Activated CD8-positive, alpha-beta memory T cell treated with anti-CD3 and anti-CD28 coated beads for 36 hours (primary cell): ENCODE measurements around the gene FOXE3. TPM values are rescaled to one million over a fixed set of nuclear protein-coding genes. Genes with fewer than 3 reads are reported as not detected.
"Not testable (repeated sequence)": the region's sequence is repeated elsewhere in the genome, so short reads cannot be mapped to it uniquely, and the experiment has no call there.

Source experiments
- CTCF ChIA-PET: fragments of 350-600 bp; sonication (Branson Sonifier 250); formaldehyde crosslinking; loops from one replicate; lab custom pipeline; 2021; ENCODE audit warnings: antibody characterized with exemption; lab: Charles Lee
- POLR2A ChIA-PET: fragments of 350-600 bp; sonication (Branson Sonifier 250); formaldehyde crosslinking; loops from one replicate; lab custom pipeline; 2021; ENCODE audit warnings: antibody characterized with exemption; lab: Charles Lee
- total RNA-seq, 2 experiments: library from RNA; stranded (reverse); gene quantifications; one replicate each; pipeline ENCODE4 v1.2.3, GENCODE V29; 2021

FOXE3 gene
- total RNA-seq, 2 experiments from 2014 or later: not detected

DNA sequence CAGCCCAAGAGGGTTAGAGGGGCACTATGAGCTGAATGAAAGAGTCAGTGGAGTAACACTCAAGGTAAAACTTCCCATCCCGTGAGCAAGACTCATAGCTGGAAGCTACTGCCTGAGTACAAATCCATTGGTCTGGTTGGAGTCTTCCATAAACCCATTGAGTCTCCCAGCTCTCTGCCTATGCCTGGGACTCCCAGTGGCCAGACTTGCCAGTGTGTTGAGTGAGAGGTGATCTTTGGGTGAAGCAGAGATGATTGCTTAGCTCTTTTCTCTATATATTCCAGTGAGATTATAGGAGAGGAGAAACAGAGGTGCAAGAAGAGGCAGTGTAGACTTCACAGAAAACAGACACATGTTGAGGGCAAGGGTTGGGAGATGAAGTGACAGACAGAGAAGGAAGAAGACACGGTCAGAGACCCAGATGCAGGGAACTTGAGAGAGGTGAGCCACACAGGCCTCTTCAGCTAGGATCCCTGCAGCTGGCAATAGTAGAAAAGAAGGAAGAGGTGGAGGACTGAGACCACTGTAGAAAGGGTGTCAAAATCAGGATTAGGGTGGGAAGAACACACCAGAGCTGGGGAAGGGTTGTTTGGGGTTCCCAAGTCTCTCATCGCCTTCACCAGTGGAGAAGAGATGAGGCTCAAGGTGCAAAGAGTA is 25.5 kb downstream of the FOXE3 start:
- POLR2A ChIA-PET: no interaction called here
- CTCF ChIA-PET: interaction anchor here (1.0 to 2.1 kb wide), 5 partner anchors 9 to 285 kb away, joined by 3 to 9 read pairs (median 3); no protein-coding TSS in a partner anchor

DNA sequence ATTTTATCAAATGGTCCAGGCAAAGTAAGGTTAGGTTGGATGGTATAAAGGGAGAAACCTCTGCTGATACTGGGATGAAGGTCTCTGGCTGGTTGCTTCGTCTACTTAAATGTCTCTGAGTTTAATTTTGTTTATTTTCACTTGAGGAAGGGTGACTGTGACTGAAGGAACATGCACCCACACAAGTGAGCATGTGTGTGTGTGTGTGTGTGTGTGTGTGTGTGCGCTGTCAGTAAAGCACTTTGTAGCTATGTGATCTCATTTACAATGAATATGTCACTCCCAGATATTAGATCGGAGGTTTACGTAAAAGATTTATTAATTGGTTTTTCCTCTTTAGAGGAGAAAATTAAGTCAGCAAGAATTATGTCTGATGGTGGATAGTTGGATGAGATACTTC is 26.1 kb downstream of the FOXE3 start:
- ChIA-PET CTCF (interaction anchor here (2.1 kb wide), 1 partner anchor 268 kb away, joined by 9 read pairs; no protein-coding TSS in a partner anchor), POLR2A (no interaction called here)

DNA sequence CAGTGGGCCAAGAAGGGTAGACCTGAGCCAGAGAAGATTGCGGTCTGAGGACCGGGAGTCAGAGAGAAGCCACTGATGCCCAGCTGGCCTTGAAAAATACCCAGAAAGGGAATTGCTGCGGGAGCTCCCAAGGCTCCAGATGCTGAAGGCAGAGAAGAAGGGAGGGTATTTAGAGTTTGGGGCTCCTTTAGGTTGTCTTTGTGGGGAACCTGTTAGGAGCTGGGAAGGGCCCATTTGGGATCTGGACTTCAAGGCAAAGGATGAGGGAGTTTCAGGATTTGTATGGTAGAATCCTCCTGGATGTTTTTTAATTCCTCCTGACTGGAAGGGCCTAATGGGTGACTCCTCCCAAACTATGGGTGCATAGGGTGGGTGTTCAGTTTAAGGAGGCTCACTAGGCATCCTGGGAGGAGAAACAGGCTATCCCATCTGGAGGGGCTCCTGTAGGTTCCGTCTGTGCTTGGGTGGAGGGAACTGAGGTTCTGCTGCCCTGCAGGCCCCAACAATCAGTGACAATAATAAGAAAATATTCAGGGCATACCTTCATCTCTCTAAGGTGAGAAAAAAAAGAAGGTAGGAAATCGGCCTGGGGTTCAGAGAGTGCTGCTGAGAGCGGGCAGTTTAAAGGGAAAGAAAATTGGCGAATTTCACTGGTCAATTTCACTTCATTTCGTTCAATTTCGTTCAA is 26.9 kb downstream of the FOXE3 start:
- CTCF ChIA-PET: no interaction called here

DNA sequence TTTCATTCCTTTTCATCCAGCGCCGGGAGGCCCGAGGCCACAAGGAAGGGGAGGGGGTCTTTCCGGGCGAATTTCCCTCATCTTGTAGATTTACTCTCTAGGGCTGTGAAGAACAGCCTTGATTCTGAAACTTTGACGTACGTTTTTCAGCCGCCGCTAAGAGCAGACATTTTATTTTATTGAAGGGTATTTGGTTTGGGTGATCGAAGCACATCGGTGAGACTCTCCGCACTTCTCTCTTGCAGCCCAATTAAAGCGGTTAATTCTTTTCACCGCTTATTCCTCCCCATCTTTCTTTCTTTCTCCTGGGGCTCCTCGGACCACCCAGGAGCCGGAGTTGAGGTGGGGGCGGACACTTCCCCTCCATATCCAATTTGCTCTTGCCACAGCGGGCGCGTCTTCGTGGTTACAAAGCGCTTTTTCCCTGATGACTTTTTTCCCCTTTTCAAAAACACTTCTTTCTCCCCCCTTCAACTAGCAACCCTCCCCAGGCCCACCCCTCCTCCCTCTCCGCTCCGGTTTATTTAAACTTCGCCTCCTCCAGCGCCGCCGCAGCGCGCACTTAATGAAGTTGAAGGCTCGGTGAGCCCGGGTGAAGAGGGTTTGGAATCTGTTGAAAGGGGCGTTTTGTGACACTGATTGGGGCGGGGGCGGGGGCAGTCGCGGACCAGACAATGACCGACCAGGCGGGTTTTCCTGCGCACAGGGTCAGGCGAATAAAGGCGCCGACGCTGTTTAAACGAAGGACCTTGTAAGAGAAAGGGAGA is 27.6 kb downstream of the FOXE3 start:
- ChIA-PET CTCF (no interaction called here), POLR2A (no interaction called here)

More for the DNA sequence above, 26.9 kb downstream of the FOXE3 start:
- POLR2A ChIA-PET: no interaction called here

DNA sequence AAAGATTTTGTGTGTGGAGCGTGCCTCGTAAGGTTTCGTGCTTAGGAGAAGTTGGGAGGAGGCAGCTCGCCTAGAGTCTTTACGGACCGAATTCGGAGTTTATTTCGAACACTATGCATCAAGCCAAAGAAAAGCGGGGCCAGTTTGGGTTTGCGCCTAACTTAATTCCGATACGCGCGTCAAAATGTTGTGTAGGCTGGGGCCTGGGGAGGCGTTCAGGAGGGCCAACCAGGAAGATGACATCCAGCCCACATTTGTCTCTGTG is 28.1 kb downstream of the FOXE3 start:
- ChIA-PET POLR2A (no interaction called here), CTCF (no interaction called here)

DNA sequence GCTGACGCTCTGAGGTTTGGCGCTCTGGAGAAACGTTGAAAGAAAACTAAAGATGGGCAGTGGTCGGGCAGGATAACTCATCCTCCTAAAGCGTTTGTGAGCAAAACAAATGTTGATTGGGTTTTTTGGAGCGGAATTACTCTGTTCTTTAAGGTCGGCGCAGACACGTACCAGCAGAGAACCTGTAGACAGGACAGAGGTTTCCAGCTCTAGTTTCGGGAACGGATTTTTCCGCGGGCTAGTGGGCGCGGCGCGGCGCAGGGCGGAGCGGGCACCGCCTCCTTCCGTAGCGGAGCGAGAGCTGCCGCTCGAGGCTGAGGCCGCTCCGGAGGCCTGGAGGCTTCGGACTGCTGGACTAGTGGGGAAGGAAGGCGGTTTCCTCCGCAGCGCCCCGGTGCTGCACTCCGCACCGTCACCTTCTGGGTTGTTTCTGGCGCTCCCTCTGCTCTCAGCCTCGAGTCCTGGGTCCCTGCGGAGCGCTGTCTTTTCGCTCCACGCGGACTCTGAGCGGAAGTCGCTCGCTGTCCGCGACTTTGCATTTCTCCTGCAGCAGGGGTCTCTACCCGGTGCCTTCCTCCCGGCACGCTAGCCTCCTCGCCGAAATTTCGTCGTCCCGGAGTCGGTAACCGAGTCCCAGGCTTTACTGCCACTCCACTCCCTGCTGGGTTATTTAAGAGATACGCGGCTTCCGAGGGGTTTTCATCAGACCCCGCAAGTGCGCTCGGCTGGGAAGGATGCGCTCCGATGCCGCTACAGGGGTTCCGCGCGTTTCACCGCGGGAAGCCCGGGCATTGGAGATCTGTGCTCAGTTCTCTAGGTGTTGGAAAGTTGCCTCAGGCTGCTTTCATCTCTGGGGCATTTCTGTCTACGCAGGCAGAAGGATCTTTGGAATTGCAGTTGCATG is 28.7 kb downstream of the FOXE3 start:
- ChIA-PET CTCF (interaction anchor here (0.7 kb wide), 1 partner anchor 13 kb away, joined by 3 read pairs; no protein-coding TSS in a partner anchor), POLR2A (no interaction called here)

DNA sequence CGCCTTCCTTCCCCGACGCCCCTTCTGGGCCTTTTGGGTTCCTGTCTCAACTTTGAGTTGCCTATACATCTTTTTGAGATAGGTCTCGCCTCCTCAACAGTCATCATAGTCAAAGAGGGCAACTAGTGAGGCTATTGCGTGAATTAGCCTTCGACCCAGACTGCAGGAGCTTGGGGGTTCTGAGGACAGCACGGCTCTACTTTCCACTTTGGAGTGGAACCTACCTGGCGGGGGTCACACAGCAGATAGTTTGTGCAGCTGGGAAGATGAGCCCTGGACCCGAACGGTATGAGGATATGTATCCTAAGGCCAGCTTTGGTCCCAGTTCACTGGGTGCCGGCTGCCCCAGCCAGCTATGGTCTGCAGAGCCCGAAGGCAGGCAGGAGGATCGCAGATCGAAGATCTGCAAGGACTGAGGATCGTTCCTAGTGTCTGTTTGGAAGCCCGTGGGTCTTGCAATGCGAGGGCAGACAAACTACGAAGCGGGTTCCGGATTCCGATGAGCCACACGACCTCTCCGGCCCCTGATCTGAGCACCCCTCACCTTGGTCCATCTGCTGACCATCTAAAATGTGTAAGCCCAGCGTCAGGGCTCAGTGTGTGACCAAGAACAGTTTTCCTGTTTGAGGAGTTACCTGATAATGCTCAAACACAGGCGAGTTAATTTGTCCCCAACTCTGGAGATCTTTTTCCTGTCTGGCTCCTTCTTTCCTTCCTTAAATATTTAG is 29.9 kb downstream of the FOXE3 start:
- ChIA-PET POLR2A (no interaction called here), CTCF (no interaction called here)

DNA sequence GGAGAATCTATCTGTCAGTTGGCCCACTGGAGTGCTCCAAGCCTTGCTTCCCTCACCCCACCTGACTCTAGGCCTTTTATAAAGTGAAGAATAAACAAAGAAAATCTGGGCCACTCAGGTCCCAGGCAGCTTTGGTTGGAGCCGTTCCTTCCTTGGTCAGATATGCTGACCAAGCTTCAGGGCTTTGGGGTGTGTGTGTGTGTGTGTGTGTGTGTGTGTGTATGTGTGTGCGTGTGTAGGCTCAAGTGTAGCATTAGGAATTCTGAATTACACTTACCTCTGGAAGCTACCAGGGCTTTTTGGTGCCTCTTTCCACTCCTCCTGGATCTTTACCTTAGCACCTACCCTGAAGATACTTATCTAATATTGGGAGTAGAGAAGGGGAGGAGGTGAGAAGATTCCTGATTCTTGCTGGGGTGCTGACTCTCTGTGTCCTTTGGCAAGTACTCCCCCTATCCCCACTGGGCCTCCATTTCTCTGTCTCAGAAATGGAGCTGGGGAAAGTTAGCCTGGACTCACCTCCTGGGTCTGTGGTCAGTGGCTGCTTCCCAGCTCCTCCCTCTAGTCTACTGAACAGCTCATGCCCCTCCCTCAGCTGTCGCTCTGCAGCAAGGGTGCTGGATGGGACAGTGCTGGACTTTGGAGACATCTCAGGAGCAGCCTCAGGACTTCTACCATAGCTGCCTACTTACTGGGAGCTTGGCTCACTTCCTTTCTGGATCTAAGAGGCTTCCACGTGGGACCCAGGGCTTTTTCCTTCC is 32.6 kb downstream of the FOXE3 start:
- ChIA-PET CTCF (interaction anchor here (0.8 to 2.3 kb wide), 2 partner anchors 9 to 11 kb away, joined by 3 to 9 read pairs; partner anchors contain the start of gene FOXD2), POLR2A (no interaction called here)

DNA sequence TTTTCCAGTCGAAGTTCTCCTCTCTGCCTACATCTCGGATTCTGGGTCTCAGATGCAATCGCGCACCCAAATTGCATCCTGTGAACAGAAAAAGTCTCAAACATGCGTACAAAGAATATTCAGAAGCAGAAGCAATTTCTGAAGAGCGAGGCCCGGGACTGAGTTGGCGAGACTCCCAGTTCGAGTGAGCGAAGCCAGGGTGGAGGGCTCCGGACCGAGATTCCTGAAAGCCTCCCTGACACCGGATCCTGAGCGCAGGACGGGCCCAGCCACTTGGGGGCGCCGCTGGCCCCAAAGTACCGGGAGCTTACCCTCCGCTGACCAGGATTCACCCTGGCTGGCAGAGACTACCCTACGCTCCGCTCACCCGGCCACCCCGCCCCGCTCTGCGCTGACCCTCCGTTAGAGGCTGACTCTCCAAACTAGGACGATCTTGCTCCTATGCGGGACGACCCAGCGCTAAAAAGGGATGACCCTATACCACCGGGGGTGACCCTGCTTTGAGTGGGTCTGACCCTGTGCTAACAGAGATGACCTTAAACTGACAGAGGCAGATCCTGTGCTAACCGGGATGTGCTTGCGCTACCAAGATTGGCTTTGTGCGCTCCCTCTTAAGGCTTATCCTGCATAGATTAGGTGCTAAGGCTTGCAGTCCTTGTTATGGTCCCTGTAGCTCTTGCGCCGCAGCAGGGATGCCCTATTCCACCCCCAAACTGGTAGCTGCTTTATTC is 33.9 kb downstream of the FOXE3 start:
- CTCF ChIA-PET: interaction anchor here (0.8 to 2.3 kb wide), 2 partner anchors 10 to 13 kb away, joined by 3 to 9 read pairs; partner anchors contain the start of gene FOXD2
- POLR2A ChIA-PET: no interaction called here

DNA sequence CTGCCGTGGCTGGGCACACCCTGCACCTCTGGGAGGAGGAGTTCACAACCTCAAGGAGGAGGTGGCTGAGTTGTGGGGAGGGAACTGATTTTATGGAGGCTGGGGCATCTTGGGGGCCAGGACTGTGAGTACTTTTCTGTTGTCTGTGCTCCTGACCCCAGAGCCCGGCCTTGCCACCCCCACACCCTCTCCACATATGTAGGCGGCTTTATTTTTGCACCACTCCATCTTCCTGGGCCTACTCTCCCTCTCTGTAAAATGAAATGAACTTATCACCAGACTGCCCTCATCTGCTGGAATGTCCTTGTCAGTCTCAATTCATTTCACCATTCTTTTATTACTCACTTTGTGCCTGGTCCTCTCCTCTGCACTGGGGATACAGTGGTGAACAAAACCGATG is 34.5 kb downstream of the FOXE3 start:
- POLR2A ChIA-PET: no interaction called here
- CTCF ChIA-PET: interaction anchor here (0.5 kb wide), 1 partner anchor 15 kb away, joined by 4 read pairs; no protein-coding TSS in a partner anchor

DNA sequence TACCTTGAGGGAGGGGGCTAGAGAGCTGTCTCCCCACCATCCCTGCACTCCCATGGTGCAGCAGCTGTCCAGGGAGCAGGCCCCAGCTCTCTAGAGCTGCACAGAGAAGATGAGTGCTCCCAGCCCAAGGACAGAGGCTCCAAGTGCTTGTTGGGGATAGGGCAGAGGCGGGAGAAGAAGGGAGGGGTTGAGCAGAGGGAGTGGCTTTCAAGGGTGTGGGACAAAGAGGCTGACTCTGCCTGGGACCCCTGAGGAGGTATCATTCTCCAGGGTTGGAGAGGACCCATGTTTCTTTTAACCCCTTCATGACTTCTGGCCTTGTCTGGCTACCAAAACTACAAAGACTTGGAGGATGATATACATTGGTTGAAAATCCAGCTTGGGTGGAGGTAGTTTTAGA is 36.3 kb downstream of the FOXE3 start:
- ChIA-PET POLR2A (no interaction called here), CTCF (interaction anchor here (0.9 to 1.3 kb wide), 2 partner anchors 12 to 15 kb away, joined by 3 read pairs; partner anchors contain the start of gene FOXD2)

DNA sequence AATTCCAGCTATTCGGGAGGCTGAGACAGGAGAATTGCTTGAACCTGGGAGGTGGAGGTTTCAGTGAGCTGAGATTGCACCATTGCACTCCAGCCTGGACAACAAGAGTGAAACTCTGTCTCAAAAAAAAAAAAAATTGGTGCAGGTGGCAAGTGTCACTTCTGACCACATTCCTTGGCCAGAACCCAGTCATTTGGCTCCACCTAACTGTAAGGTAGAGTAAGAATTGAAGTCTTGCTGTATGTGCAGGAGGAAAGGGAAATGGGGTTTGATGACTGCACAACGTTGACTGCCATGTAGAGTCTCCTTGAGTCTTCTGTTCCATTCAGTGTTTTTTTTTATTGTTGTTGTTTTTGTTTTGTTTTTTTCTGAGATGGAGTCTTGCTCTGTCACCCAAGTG is 37.8 kb downstream of the FOXE3 start:
- POLR2A ChIA-PET: interaction anchor here (0.7 kb wide), 1 partner anchor 40 kb away, joined by 3 read pairs; no protein-coding TSS in a partner anchor
- CTCF ChIA-PET: not testable (repeated sequence)

DNA sequence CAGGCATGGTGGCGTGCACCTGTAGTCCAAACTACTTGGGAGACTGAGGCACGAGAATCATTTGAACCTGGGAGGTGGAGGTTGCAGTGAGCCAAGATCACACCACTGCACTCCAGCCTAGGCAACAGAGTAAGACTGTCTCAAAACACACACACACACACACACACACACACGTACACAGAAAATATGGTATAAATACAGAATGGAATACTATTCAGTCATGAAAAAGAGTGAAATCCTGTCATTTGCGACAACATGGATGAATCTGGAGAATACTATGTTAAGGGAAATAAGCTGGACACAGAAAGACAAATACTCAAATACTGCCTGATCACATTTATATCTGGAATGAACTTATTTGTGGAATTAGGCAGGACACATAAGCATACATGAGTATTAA is 40.2 kb downstream of the FOXE3 start:
- CTCF ChIA-PET: interaction anchor here (1.2 kb wide), 1 partner anchor 19 kb away, joined by 3 read pairs; the partner anchor contains the start of gene FOXD2

DNA sequence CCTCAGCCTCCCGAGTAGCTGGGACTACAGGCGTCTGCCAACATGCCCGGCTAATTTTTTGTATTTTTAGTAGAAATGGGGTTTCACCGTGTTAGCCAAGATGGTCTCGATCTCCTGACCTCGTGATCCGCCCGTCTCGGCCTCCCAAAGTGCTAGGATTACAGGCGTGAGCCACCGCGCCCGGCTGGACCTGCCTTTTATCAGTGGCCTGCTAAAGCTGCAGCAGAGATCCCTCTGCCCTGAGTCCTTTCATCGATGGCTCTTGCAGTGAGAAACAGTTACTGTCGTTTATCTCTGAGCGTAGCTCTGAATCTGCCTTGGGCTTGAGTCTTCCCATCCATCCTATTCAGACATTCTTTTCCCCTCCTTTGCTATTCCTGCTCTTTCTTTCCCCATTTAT is 41.5 kb downstream of the FOXE3 start:
- CTCF ChIA-PET, POLR2A ChIA-PET: not testable (repeated sequence)

More for the DNA sequence above, 40.2 kb downstream of the FOXE3 start:
- POLR2A ChIA-PET: no interaction called here

DNA sequence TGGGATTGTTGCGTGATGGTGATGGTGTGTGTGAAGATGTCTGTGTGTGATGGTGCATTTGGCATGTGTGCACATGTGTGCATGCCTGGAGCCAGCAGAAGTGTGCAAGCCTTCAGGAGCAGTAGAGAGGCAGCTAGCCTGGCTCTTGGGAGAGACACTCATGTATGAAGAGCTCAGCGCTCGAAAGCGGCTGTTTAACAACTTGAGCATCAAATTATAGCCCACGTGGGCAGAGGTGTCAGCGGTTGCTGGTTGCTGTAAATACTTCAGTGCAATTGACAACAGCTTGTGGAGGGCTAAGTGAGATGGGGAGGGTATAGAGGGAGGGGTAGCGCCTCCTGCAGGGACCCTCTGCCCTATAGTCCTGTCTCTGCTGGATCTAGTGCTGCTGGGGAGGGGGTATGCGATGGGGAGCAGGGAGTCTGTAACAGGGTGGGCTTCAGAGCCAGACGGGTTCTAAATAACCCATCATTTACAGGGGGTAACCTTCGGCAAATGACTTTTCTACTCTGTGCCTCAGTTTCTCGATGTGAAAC is 43.2 kb downstream of the FOXE3 start:
- CTCF ChIA-PET: no interaction called here
- POLR2A ChIA-PET: no interaction called here

DNA sequence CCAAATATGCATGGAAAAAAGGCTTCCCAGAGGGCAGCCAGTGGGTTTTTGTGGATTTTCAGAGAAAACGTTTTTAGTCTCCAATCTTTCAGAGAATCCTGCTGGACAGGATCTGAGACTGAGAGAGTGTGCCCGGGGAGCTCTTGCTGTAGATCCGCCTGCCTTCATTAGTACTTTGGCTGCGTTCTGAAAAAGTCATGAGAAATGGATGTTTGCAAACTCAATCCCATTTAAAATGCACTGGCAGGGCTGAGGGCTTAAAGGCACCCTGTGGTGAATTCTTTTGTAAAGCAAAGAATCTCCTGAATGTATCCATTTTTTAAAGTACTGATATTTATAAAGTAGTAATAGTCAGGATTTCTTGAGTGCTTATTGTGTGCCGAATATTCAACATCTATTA is 44.0 kb downstream of the FOXE3 start:
- CTCF ChIA-PET: no interaction called here
- POLR2A ChIA-PET: no interaction called here

DNA sequence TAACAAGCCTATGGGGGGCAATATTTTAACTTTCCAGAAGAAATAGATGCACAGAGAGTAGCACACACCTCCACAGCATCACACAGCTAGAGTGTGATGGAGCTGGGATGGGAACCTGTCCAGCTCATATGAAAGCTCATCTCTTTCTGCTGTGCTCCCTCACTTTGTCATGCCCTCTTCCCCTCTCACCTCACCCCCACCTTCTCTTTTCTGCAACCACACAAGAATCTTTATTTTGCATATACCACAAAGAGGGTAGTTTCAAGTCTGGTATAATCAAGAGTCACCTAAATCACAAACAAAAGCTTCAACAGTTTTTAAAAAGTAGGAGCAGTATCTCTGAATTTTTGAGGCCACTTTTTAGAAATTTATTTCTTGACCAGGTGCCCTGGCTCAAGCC is 44.4 kb downstream of the FOXE3 start:
- ChIA-PET POLR2A (no interaction called here), CTCF (no interaction called here)
